ENCODE measurements around the gene ANXA3. TPM values are rescaled to one million over a fixed set of nuclear protein-coding genes. Genes with fewer than 3 reads are reported as not detected.

The ANXA3 gene
- total RNA-seq, 4 donors from 2014 or later, result 22.3 to 253 (median 150) TPM

- H3K27ac ChIP-seq, result no peak overlapping the region
- no peaks in the 10 kb centered on the region for H3K9me3 ChIP-seq
Observed at GRCh38 chr4:78527555-78527954, 24.0 kb upstream of the ANXA3 start.

DNA sequence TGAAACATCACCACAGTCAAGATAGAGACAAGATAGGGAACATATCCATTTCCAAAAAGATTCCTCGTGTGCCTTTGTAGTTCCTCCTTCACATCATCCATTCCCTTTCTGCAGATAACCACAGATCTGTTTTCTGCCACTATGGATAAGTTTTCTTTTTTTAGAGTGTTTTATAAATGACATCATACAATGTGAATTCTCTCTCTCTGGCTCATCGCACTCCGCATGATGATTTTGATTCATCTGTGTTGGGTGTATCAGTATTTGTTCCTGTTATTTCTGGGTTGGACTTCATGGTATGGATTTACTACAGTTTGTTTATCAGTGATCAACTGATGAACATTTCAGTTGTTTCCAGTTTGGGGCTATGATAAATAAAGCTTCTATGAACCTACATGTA, 23.2 kb upstream of the ANXA3 start:
- H3K4me1 ChIP-seq, result no peaks in the 10 kb centered on the region
- H3K27ac ChIP-seq, result no peak overlapping the region
- no peaks in the 10 kb centered on the region for H3K36me3 ChIP-seq
- no peaks in the 10 kb centered on the region for H3K27me3 ChIP-seq
- whole genome bisulfite sequencing, 2 donors (ENCODE audit: low coverage in 1 of 2), result 58 to 80% methylated on average over 2 to 3 of the region's 3 CpGs
- H3K4me3 ChIP-seq, result no peak overlapping the region
- H3K9me3 ChIP-seq, result no peaks in the 10 kb centered on the region
- TF ChIP-seq EP300 (IDR thresholded peaks at IDR 0.05) (no peak), CTCF (IDR thresholded peaks at IDR 0.05) (no peak), POLR2A (IDR thresholded peaks at IDR 0.05) (no peak), POLR2AphosphoS5 (IDR thresholded peaks at IDR 0.05) (no peak)
- no peak for ATAC-seq

More at GRCh38 chr4:78527555-78527954, 24.0 kb upstream of the ANXA3 start:
- WGBS, 2 donors (ENCODE audit: low coverage in 1 of 2), result 87 to 94% methylated on average over 4 of the region's 4 CpGs
- ATAC-seq, result no peak
- Histone ChIP-seq H3K36me3 (no peaks in the 10 kb centered on the region), H3K27me3 (no peaks in the 10 kb centered on the region), H3K4me1 (no peaks in the 10 kb centered on the region), H3K4me3 (no peak overlapping the region)
- TF ChIP-seq POLR2A (IDR thresholded peaks at IDR 0.05) (no peak), POLR2AphosphoS5 (IDR thresholded peaks at IDR 0.05) (no peak), CTCF (IDR thresholded peaks at IDR 0.05) (no peak), EP300 (IDR thresholded peaks at IDR 0.05) (no peak)

DNA sequence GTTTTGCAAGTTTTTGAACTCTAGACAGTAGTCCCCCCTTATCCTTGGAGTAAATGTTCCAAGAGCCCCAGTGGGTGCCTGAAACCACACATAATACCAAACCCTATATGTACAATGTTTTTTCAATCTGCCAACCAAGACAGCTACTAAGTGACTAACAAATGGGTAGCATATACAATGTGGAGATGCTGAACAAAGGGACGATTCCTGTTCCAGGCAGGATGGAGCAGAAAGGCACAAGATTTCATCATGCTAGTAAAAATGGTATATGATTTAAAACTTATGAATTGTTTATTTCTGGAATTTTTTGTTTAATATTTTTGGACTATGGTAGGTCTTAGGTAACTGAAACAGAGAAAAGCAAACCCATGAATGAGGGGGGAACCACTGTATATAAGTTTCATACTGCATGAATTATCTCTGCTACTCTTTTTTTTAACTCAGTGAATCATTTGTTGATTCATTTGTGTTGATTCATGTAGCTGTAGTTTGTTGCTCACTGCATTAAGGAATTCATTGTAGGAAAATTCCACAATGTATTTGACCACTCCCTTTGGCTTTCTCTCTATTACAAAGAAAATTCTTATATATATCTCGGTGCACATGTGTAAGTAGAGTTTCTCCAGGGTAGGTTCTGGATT, 21.9 kb upstream of the ANXA3 start:
- H3K27ac ChIP-seq, result no peak overlapping the region
- no peak overlapping the region for H3K4me3 ChIP-seq
- TF ChIP-seq POLR2A (IDR thresholded peaks at IDR 0.05) (no peak), POLR2AphosphoS5 (IDR thresholded peaks at IDR 0.05) (no peak), CTCF (IDR thresholded peaks at IDR 0.05) (no peak), EP300 (IDR thresholded peaks at IDR 0.05) (no peak)
- no peaks in the 10 kb centered on the region for H3K27me3 ChIP-seq
- no peaks in the 10 kb centered on the region for H3K4me1 ChIP-seq
- H3K36me3 ChIP-seq, result no peaks in the 10 kb centered on the region
- ATAC-seq, result no peak
- 69 to 100% methylated on average over 1 to 2 of the region's 2 CpGs for WGBS, 2 donors (ENCODE audit: low coverage in 1 of 2)
- H3K9me3 ChIP-seq, result no peaks in the 10 kb centered on the region

GRCh38 chr4:78532046-78532445, 19.5 kb upstream of the ANXA3 start:
- Histone ChIP-seq H3K4me1 (no peaks in the 10 kb centered on the region), H3K36me3 (no peaks in the 10 kb centered on the region), H3K9me3 (no peaks in the 10 kb centered on the region), H3K27me3 (no peaks in the 10 kb centered on the region), H3K27ac (no peak overlapping the region), H3K4me3 (no peak overlapping the region)
- ATAC-seq, result no peak
- TF ChIP-seq EP300 (IDR thresholded peaks at IDR 0.05) (no peak), CTCF (IDR thresholded peaks at IDR 0.05) (no peak), POLR2AphosphoS5 (IDR thresholded peaks at IDR 0.05) (no peak), POLR2A (IDR thresholded peaks at IDR 0.05) (no peak)
- WGBS, 2 donors (ENCODE audit: low coverage in 1 of 2), result 78 to 86% methylated on average over 1 of the region's 1 CpG

- Histone ChIP-seq H3K4me1 (no peaks in the 10 kb centered on the region), H3K36me3 (no peaks in the 10 kb centered on the region), H3K9me3 (no peaks in the 10 kb centered on the region), H3K27ac (no peak overlapping the region), H3K27me3 (no peaks in the 10 kb centered on the region), H3K4me3 (no peak overlapping the region)
- no peak for ATAC-seq
- TF ChIP-seq EP300 (IDR thresholded peaks at IDR 0.05) (no peak), POLR2AphosphoS5 (IDR thresholded peaks at IDR 0.05) (no peak), POLR2A (IDR thresholded peaks at IDR 0.05) (no peak), CTCF (IDR thresholded peaks at IDR 0.05) (no peak)
- 44 to 85% methylated on average over 2 to 5 of the region's 5 CpGs for WGBS, 2 donors (ENCODE audit: low coverage in 1 of 2)
Observed at GRCh38 chr4:78533854-78534253, 17.7 kb upstream of the ANXA3 start.

Data from gastroesophageal sphincter (tissue), 4 donors.